ENCODE data around the gene CCDC191.

Gene CCDC191

GRCh38 chr3:113954091-113954685 lies 102.1 kb downstream of the CCDC191 start:
- no peak for DNase-seq

- no peak for DNase-seq
Observed at GRCh38 chr3:113953677-113954076, 102.6 kb downstream of the CCDC191 start.

- DNase-seq, result no peak
Observed at GRCh38 chr3:113952921-113953320, 103.4 kb downstream of the CCDC191 start.

- peak; percentile 80 for DNase-seq
Observed at GRCh38 chr3:113948015-113948917, 108.1 kb downstream of the CCDC191 start.

- DNase-seq, result peak; percentile 85
Observed at GRCh38 chr3:113947372-113948014, 108.8 kb downstream of the CCDC191 start, which contains the start of gene ZDHHC23. Gene ZDHHC23, plus strand, starts transcription at chr3:113948013. Its CDS starts 790 bp downstream, at chr3:113948803.

- DNase-seq, result no peak
Observed at GRCh38 chr3:113946831-113947230, 109.5 kb downstream of the CCDC191 start.

- no peak for DNase-seq
Observed at GRCh38 chr3:113927556-113927955, 128.8 kb downstream of the CCDC191 start.

- DNase-seq, result no peak
Observed at GRCh38 chr3:113914646-113915045, 141.7 kb downstream of the CCDC191 start.
